ENCODE measurements around the gene RPS4Y1. TPM values are rescaled to one million over a fixed set of nuclear protein-coding genes. Genes with fewer than 3 reads are reported as not detected.
"Not testable (repeated sequence)": the region's sequence is repeated elsewhere in the genome, so short reads cannot be mapped to it uniquely, and the experiment has no call there.

RPS4Y1 gene
- polyA plus RNA-seq (2012; ENCODE audit: insufficient read depth, insufficient read length, low read depth) = not detected

GRCh38 chrY:2841471-2841893 lies at the start of gene RPS4Y1:
RPS4Y1 (plus strand) TSS chrY:2841602; CDS start chrY:2841625, 23 bp downstream.
- H3K27me3 ChIP-seq = no peaks in the 10 kb centered on the region
- H3K9me3 ChIP-seq = no peaks in the 10 kb centered on the region
- no peak within 1 kb of the TSS for H3K4me3 ChIP-seq (ENCODE audit: low read depth, low read length)
- H3K4me1 ChIP-seq = no peaks in the 10 kb centered on the region
- DNase-seq = no peak
- TF ChIP-seq, protein P1, sequence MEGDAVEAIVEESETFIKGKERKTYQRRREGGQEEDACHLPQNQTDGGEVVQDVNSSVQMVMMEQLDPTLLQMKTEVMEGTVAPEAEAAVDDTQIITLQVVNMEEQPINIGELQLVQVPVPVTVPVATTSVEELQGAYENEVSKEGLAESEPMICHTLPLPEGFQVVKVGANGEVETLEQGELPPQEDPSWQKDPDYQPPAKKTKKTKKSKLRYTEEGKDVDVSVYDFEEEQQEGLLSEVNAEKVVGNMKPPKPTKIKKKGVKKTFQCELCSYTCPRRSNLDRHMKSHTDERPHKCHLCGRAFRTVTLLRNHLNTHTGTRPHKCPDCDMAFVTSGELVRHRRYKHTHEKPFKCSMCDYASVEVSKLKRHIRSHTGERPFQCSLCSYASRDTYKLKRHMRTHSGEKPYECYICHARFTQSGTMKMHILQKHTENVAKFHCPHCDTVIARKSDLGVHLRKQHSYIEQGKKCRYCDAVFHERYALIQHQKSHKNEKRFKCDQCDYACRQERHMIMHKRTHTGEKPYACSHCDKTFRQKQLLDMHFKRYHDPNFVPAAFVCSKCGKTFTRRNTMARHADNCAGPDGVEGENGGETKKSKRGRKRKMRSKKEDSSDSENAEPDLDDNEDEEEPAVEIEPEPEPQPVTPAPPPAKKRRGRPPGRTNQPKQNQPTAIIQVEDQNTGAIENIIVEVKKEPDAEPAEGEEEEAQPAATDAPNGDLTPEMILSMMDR (IDR thresholded peaks at IDR 0.05; ENCODE audit: low read depth, low read length) = no peak
- H3K36me3 ChIP-seq = no peaks in the 10 kb centered on the region

DNA sequence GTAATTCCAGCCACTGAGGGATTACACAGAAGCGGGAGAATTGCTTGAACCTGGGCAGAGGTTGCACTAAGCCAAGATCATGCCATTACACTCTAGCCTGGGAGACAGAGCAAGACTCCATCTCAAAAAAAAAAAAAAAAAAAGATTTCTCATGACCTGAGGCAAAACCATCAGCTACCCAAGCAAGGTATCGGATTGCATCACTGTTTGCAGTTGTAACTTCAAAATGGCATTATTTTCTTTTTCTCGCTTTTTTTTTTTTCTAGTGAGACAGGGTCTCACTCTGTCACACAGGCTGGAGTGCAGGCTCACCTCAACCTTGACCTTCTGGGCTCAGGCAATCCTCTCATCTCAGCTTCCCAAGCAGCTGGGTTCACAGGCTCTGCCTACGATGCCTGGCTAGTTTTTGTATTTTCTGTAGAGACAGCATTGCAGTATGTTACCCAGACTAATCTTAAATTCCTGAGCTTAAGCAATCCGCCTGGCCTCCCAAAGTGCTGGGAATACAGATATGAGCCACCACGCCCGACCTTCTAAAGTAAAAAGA lies 44.4 kb upstream of the RPS4Y1 start:
- no peaks in the 10 kb centered on the region for H3K4me1 ChIP-seq
- TF ChIP-seq, protein P1 (IDR thresholded peaks at IDR 0.05; ENCODE audit: low read depth, low read length) = no peak
- H3K4me3 ChIP-seq (ENCODE audit: low read depth, low read length) = no peak overlapping the region
- H3K27me3 ChIP-seq = no peaks in the 10 kb centered on the region
- H3K36me3 ChIP-seq = no peaks in the 10 kb centered on the region
- no peak for DNase-seq
- H3K9me3 ChIP-seq = no peaks in the 10 kb centered on the region

GRCh38 chrY:2797991-2798390 lies 43.4 kb upstream of the RPS4Y1 start:
- TF ChIP-seq, protein P1 (IDR thresholded peaks at IDR 0.05; ENCODE audit: low read depth, low read length) = no peak
- no peak for DNase-seq
- Histone ChIP-seq H3K27me3 (no peaks in the 10 kb centered on the region), H3K36me3 (no peaks in the 10 kb centered on the region), H3K4me1 (no peaks in the 10 kb centered on the region), H3K9me3 (no peaks in the 10 kb centered on the region), H3K4me3 (ENCODE audit: low read depth, low read length) (no peak overlapping the region)

DNA sequence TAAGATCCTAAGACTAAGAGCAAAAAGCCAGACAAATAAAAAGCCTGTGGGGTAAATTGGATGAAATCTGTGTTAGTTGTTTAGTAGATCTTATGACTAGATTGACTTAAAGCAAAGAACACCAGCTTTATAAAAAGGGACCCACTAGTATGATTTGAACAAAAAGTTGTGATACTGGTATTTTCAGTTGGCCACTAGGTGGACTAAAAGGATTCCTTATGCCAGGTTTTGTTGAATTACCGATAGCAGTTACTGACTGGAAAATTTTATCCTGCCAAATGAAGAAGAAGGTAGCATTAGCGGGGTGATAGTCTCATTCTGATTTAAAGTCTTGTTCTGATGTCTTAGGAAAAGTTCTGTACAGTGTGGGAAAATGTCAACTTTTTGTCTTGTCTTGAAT lies 41.2 kb upstream of the RPS4Y1 start:
- H3K9me3 ChIP-seq = no peaks in the 10 kb centered on the region
- no peak for DNase-seq
- H3K36me3 ChIP-seq = no peaks in the 10 kb centered on the region
- TF ChIP-seq, protein P1 (IDR thresholded peaks at IDR 0.05; ENCODE audit: low read depth, low read length) = no peak
- no peaks in the 10 kb centered on the region for H3K27me3 ChIP-seq
- H3K4me3 ChIP-seq (ENCODE audit: low read depth, low read length) = no peak overlapping the region
- H3K4me1 ChIP-seq = no peaks in the 10 kb centered on the region

DNA sequence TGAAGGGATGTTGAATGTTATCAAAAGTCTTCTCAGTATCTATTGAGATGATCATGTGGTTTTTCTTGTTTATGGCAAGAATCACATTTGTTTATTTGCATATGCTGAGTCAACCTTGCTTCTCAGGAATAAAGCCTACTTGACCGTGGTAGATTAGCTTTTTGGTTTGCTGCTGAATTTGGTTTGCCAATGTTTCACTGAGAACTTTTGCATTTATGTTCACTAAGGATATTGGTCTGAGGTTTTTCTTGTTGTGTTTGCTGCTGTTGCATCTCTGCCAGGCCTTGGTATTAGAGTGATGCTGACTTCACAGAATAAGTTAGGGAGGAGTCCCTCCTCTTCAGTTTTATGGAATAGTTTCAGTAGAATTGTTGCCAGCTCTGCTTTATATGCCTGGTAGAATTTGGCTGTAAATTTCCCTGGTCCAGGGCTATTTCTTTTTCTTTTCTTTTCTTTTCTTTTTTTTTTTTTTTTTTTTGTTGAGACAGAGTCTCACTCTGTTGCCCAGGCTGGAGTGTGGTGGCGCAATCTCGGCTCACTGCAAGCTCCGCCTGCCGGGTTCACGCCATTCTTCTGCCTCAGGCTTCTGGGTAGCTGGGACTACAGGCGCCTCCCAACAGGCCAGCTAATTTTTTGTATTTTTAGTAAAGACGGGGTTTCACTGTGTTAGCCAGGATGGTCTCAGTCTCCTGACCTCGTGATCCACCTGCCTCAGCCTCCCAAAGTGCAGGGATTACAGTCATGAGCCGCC lies 24.1 kb upstream of the RPS4Y1 start:
- H3K9me3 ChIP-seq; H3K4me1 ChIP-seq; H3K27me3 ChIP-seq; H3K36me3 ChIP-seq; H3K4me3 ChIP-seq (ENCODE audit: low read depth, low read length); DNase-seq: not testable (repeated sequence)

GRCh38 chrY:2824471-2824870 lies 16.9 kb upstream of the RPS4Y1 start:
- TF ChIP-seq, protein P1 (IDR thresholded peaks at IDR 0.05; ENCODE audit: low read depth, low read length) = no peak
- H3K36me3 ChIP-seq = no peaks in the 10 kb centered on the region
- H3K9me3 ChIP-seq = no peaks in the 10 kb centered on the region
- DNase-seq = no peak
- no peaks in the 10 kb centered on the region for H3K27me3 ChIP-seq
- no peak overlapping the region for H3K4me3 ChIP-seq (ENCODE audit: low read depth, low read length)
- H3K4me1 ChIP-seq = no peaks in the 10 kb centered on the region
